SK-N-SH treated with all-trans-retinoic acid at 6 μM for 48 hours (cell line): Measurements from ENCODE around the gene OLFM1.

Source experiments
- ATAC-seq: fragments of 200-7000 bp; cut with Tn5 transposase; 3 replicates; pipeline ENCODE4 v1.9.1; 2020; ENCODE audit warnings: mild to moderate bottlenecking, moderate library complexity
- ARNTL ChIP-seq: fragments of 450-650 bp; formaldehyde crosslinking; IDR thresholded peaks from 2 replicates; pipeline ENCODE4 v1.5.0; 2020; ENCODE audit warnings: low read depth, mild to moderate bottlenecking, moderate library complexity, borderline replicate concordance
- CREB5 ChIP-seq: fragments of 250-450 bp; sonication (Bioruptor Pico); IDR thresholded peaks from 2 replicates; pipeline ENCODE4 v1.5.1; 2020; ENCODE audit warnings: low read depth, mild to moderate bottlenecking, moderate library complexity
- CSDC2 ChIP-seq: fragments of 250-450 bp; sonication (Bioruptor Pico); IDR thresholded peaks from 2 replicates; pipeline ENCODE4 v1.5.0; 2020; ENCODE audit warnings: mild to moderate bottlenecking, moderate library complexity
- CSRNP3 ChIP-seq: fragments of 250-450 bp; sonication (Bioruptor Pico); IDR thresholded peaks from 2 replicates; pipeline ENCODE4 v1.5.1; 2021; ENCODE audit warnings: mild to moderate bottlenecking, moderate library complexity
- ISL1 ChIP-seq: fragments of 250-450 bp; sonication (Bioruptor Pico); IDR thresholded peaks from 2 replicates; pipeline ENCODE4 v2.1.2; 2022; ENCODE audit warnings: mild to moderate bottlenecking, moderate library complexity
- OSR1 ChIP-seq: fragments of 250-450 bp; sonication (Bioruptor Pico); IDR thresholded peaks from 2 replicates; pipeline ENCODE4 v1.8.0; 2022; ENCODE audit warnings: moderate library complexity, mild to moderate bottlenecking, inconsistent platforms
- PATZ1 ChIP-seq: fragments of 250-450 bp; sonication (Bioruptor Pico); IDR thresholded peaks from 2 replicates; pipeline ENCODE4 v1.8.0; 2020; ENCODE audit warnings: mild to moderate bottlenecking, moderate library complexity, borderline replicate concordance
- POU6F1 ChIP-seq: fragments of 250-450 bp; sonication (Bioruptor Pico); IDR thresholded peaks from 2 replicates; pipeline ENCODE4 v1.8.0; 2021; ENCODE audit warnings: low read depth, mild to moderate bottlenecking, moderate library complexity, borderline replicate concordance
- PPARA ChIP-seq: fragments of 250-450 bp; sonication (Bioruptor Pico); IDR thresholded peaks from 2 replicates; pipeline ENCODE4 v1.5.0; 2020; ENCODE audit warnings: mild to moderate bottlenecking, borderline replicate concordance
- RARB ChIP-seq: fragments of 250-450 bp; sonication (Bioruptor Pico); IDR thresholded peaks from 2 replicates; pipeline ENCODE4 v1.8.0; 2021; ENCODE audit warnings: mild to moderate bottlenecking, moderate library complexity
- TOX ChIP-seq: fragments of 250-450 bp; sonication (Bioruptor Pico); IDR thresholded peaks from 2 replicates; pipeline ENCODE4 v1.8.0; 2021; ENCODE audit warnings: mild to moderate bottlenecking, moderate library complexity, borderline replicate concordance
- TSHZ2 ChIP-seq: fragments of 250-450 bp; sonication (Bioruptor Pico); IDR thresholded peaks from 2 replicates; pipeline ENCODE4 v1.5.0; 2020; ENCODE audit warnings: mild to moderate bottlenecking, moderate library complexity
- ZFP3 ChIP-seq: fragments of 250-450 bp; sonication (Bioruptor Pico); IDR thresholded peaks from 2 replicates; pipeline ENCODE4 v1.5.0; 2020; ENCODE audit warnings: mild to moderate bottlenecking, moderate library complexity
- ZFP30 ChIP-seq: fragments of 450-650 bp; formaldehyde crosslinking; IDR thresholded peaks from 2 replicates; pipeline ENCODE4 v1.5.0; 2022; ENCODE audit warnings: mild to moderate bottlenecking, moderate library complexity
- ZNF565 ChIP-seq: fragments of 450-650 bp; formaldehyde crosslinking; conservative IDR thresholded peaks from 2 replicates; pipeline ENCODE4 v1.5.0; 2020; ENCODE audit warnings: low read depth, mild to moderate bottlenecking, moderate library complexity
- ZNF8 ChIP-seq: fragments of 450-650 bp; formaldehyde crosslinking; IDR thresholded peaks from 2 replicates; pipeline ENCODE4 v1.5.0; 2020; ENCODE audit warnings: mild to moderate bottlenecking, moderate library complexity

The OLFM1 gene

GRCh38 chr9:135154050-135154615, 66.7 kb downstream of the OLFM1 start (continued):
- TF ChIP-seq PATZ1 (CRISPR knock-in tag) = no peak
- TF ChIP-seq ZNF8 (CRISPR knock-in tag) = no peak

- ATAC-seq = no peak
- TF ChIP-seq OSR1 (CRISPR knock-in tag) = no peak
- no peak for TF ChIP-seq ZFP3 (CRISPR knock-in tag)
- TF ChIP-seq PPARA = no peak
- no peak for TF ChIP-seq ZNF565 (CRISPR knock-in tag)
- TF ChIP-seq CREB5 (CRISPR knock-in tag) = no peak
- TF ChIP-seq ZNF8 (CRISPR knock-in tag) = no peak
- no peak for TF ChIP-seq RARB (CRISPR knock-in tag)
- TF ChIP-seq, all 23 proteins: peak for 0
These were observed 67.9 kb downstream of the OLFM1 start for GRCh38 chr9:135155396-135155795.

GRCh38 chr9:135156525-135157510, 69.3 kb downstream of the OLFM1 start:
- ATAC-seq = no peak
- TF ChIP-seq POU6F1 (CRISPR knock-in tag) (no peak), ZFP3 (CRISPR knock-in tag) (no peak), PATZ1 (CRISPR knock-in tag) (no peak), TOX (CRISPR knock-in tag) (no peak), ARNTL (CRISPR knock-in tag) (no peak), OSR1 (CRISPR knock-in tag) (no peak), ISL1 (CRISPR knock-in tag) (no peak), PPARA (no peak), CSDC2 (CRISPR knock-in tag) (no peak), ZFP30 (CRISPR knock-in tag) (no peak), TSHZ2 (CRISPR knock-in tag) (no peak), CSRNP3 (no peak)
- TF ChIP-seq, all 23 proteins: peak for 0
